Measurements from ENCODE around the gene HYCC1. TPM values are rescaled to one million over a fixed set of nuclear protein-coding genes. Genes with fewer than 3 reads are reported as not detected.

The HYCC1 gene
- polyA plus RNA-seq, 1 donor (not counting 4 experiments of a cell fraction or from before 2014, with no cell fraction given): 35.8 TPM

GRCh38 chr7:22969010-22969431 lies 44.9 kb downstream of the HYCC1 start:
- DNase-seq (ENCODE audit: low read depth, low spot score) (no peak), FAIRE-seq (no peak)

More at GRCh38 chr7:22969010-22969431, 44.9 kb downstream of the HYCC1 start:
- H3K79me2 ChIP-seq (ENCODE audit: control insufficient read depth, insufficient read depth, low read length): no peaks in the 10 kb centered on the region
- H3K9me3 ChIP-seq (ENCODE audit: control insufficient read depth, low read depth, low read length): no peaks in the 10 kb centered on the region
- H3K9ac ChIP-seq (ENCODE audit: control insufficient read depth, extremely low read depth, insufficient read depth, low read length): no peak overlapping the region
- H4K20me1 ChIP-seq (ENCODE audit: control insufficient read depth, extremely low read depth, insufficient read depth, low read length): no peaks in the 10 kb centered on the region
- TF ChIP-seq EZH2 (IDR thresholded peaks at IDR 0.05; ENCODE audit: low read length) (no peak), CTCF (optimal IDR thresholded peaks at IDR 0.05 in 1 of 3, IDR thresholded peaks at IDR 0.05 in 1 of 3, conservative IDR thresholded peaks at IDR 0.05 in 1 of 3; ENCODE audit: extremely low read depth in 1 of 3, insufficient read depth in 2 of 3, low read length in 3 of 3) (no peak)
- no peaks in the 10 kb centered on the region for H3K4me1 ChIP-seq (ENCODE audit: control insufficient read depth, extremely low read depth, insufficient read depth, low read length)
- peaks cover 2 to 6% of the 10 kb centered on the region in 2 experiments for H3K36me3 ChIP-seq (ENCODE audit: control insufficient read depth in 2 of 2, extremely low read depth in 1 of 2, insufficient read depth in 2 of 2, low read length in 2 of 2)
- dilution Hi-C loops (cut with MboI; ENCODE audit: extremely low pct_ligation_motif_present, low sequenced_read_pairs): no loop called here
- no peaks in the 10 kb centered on the region for H3K27me3 ChIP-seq (ENCODE audit: control insufficient read depth, extremely low read depth, insufficient read depth, low read length)
- no peak overlapping the region for H3K4me2 ChIP-seq (ENCODE audit: control insufficient read depth, extremely low read depth, insufficient read depth, low read depth, low read length)
- no peak overlapping the region for H2AFZ ChIP-seq (ENCODE audit: control insufficient read depth, low read length)
- no peaks in the 10 kb centered on the region for H3K9me1 ChIP-seq (ENCODE audit: control insufficient read depth, extremely low read depth, insufficient read depth, low read length)
- no peak overlapping the region for H3K27ac ChIP-seq (ENCODE audit: control insufficient read depth, insufficient read depth, low read length)
- H3K4me3 ChIP-seq (ENCODE audit: control insufficient read depth in 2 of 3, extremely low read depth in 1 of 3, insufficient read depth in 2 of 3, low read depth in 1 of 3, low read length in 3 of 3): no peak overlapping the region

Other genes with a start within 250 kb of the HYCC1 start
- 219 to 1,492 TPM (median 1,291 TPM) in 3 replicates for gene TOMM7, start 191.3 kb downstream of the HYCC1 start, polyA plus RNA-seq
- 28.3 to 43.1 TPM (median 30.0 TPM) in 3 replicates for gene KLHL7, start 91.7 kb upstream of the HYCC1 start, polyA plus RNA-seq
- 26.1 to 44.6 TPM (median 34.2 TPM) in 3 replicates for gene NUP42, start 167.9 kb upstream of the HYCC1 start, polyA plus RNA-seq
- gene GPNMB, start 232.6 kb upstream of the HYCC1 start, polyA plus RNA-seq: 44.5 to 412 TPM (median 142 TPM) in 3 replicates